Upper lobe of right lung (tissue), 1 donor: Measurements from ENCODE around the gene PLXNA4. TPM values are rescaled to one million over a fixed set of nuclear protein-coding genes. Genes with fewer than 3 reads are reported as not detected.
A peak's percentile ranks its signal among the peaks of the same experiment; 100 is the strongest.

Source experiments
- ATAC-seq: fragments of 200-7000 bp; cut with Tn5 transposase; one replicate; pipeline ENCODE4 v1.9.1; 2020; ENCODE audit warnings: mild to moderate bottlenecking, moderate library complexity
- DNase-seq: peaks from one replicate; pipeline ENCODE4 v3.0.0-alpha.2; 2020
- H3K27ac ChIP-seq: fragments of 200-600 bp; one replicate; pipeline ENCODE4 v1.8.0; 2022
- H3K27me3 ChIP-seq: fragments of 200-600 bp; one replicate; pipeline ENCODE4 v1.8.0; 2022; ENCODE audit warnings: mild to moderate bottlenecking
- H3K36me3 ChIP-seq: fragments of 200-600 bp; one replicate; pipeline ENCODE4 v1.8.0; 2022
- H3K4me1 ChIP-seq: fragments of 200-600 bp; one replicate; pipeline ENCODE4 v1.8.0; 2022
- H3K4me3 ChIP-seq: fragments of 200-600 bp; one replicate; pipeline ENCODE4 v1.8.0; 2022; ENCODE audit warnings: mild to moderate bottlenecking
- H3K9me3 ChIP-seq: fragments of 200-600 bp; one replicate; pipeline ENCODE4 v1.8.0; 2022
- intact Hi-C: fragments of 100-400 bp; cut with DNase I; formaldehyde crosslinking; loops from one replicate; pipeline ENCODE4 v1.11.0; 2022
- total RNA-seq: library from RNA; stranded (reverse); fragmentation: NEBNext Ultra II Directional; extraction: Animal tissue kit (Norgen Biotek cat#: 25700); gene quantifications from one replicate; pipeline ENCODE4 v1.2.1, GENCODE V29; 2021
- TF ChIP-seq, protein P1 (sequence below): fragments of 200-600 bp; IDR thresholded peaks from one replicate; pipeline ENCODE4 v1.8.0; 2022; ENCODE audit warnings: antibody characterized with exemption
- donor health status: DM: no; HTN: yes; CAD: no; lungs with severe emphysema.

The PLXNA4 gene
- total RNA-seq, 1 donor from 2014 or later, result 7.2 TPM

DNA sequence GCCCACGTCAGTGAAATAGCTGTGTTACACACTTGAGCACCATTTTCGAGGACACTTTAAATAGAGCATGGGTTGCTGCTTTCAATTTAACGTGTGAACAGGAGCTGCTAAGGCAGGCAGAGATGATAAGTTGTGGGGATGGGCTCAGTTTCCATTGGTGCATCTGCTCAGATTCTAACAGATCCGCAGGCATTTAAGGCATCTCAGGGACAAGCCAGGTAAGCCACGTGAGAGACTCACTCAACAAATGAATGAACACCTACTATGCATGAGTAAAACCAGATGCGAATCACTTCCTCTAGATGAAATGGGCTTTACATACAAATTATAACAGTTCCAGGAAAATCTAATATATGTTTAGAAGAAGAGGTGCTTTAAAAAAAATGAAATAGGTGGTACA, 34.6 kb downstream of the PLXNA4 start:
- Histone ChIP-seq H3K4me1 (no peaks in the 10 kb centered on the region), H3K36me3 (no peaks in the 10 kb centered on the region), H3K27me3 (no peaks in the 10 kb centered on the region), H3K9me3 (no peaks in the 10 kb centered on the region), H3K4me3 (no peak overlapping the region), H3K27ac (no peak overlapping the region)
- DNase-seq, result no peak
- intact Hi-C loops, result no loop called here
- no peak for ATAC-seq
- TF ChIP-seq, protein P1, sequence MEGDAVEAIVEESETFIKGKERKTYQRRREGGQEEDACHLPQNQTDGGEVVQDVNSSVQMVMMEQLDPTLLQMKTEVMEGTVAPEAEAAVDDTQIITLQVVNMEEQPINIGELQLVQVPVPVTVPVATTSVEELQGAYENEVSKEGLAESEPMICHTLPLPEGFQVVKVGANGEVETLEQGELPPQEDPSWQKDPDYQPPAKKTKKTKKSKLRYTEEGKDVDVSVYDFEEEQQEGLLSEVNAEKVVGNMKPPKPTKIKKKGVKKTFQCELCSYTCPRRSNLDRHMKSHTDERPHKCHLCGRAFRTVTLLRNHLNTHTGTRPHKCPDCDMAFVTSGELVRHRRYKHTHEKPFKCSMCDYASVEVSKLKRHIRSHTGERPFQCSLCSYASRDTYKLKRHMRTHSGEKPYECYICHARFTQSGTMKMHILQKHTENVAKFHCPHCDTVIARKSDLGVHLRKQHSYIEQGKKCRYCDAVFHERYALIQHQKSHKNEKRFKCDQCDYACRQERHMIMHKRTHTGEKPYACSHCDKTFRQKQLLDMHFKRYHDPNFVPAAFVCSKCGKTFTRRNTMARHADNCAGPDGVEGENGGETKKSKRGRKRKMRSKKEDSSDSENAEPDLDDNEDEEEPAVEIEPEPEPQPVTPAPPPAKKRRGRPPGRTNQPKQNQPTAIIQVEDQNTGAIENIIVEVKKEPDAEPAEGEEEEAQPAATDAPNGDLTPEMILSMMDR, result no peak

DNA sequence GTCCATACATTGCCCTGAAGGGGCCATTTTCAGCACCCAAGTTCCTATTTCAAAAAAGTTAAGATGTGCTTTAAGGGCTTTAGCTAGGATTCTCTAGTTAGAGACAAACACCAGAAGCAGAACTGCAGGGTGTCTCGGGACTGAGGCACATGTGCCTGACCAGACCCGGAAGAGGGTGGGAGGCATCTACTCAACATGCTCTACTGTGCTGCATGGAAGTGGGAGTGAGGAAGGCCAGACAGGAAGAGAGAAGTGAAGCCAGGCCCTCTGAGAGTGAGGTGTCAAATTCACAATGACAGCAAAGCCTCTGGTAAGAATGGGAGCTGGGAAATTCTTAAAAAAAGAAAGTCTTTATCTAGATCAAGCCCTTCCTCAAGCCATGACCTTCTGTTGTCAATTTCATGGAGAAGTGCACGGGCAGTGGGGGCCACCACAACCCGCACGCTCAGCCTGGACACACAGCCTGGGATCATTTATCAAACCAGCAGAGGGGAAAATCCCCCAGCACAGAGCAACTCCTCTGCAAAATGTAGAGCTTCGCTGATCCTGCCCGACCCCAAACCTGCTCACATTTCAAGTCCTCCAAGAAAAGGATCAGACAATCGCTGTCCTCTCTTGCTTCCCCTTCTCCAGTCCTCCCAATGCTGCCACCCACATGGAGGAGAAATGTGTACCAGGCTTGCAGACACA, 38.7 kb downstream of the PLXNA4 start:
- Histone ChIP-seq H3K4me3 (no peak overlapping the region), H3K4me1 (no peaks in the 10 kb centered on the region), H3K9me3 (no peaks in the 10 kb centered on the region), H3K27me3 (no peaks in the 10 kb centered on the region), H3K36me3 (no peaks in the 10 kb centered on the region), H3K27ac (no peak overlapping the region)
- TF ChIP-seq, protein P1, result no peak
- intact Hi-C loops, result no loop called here
- DNase-seq, result no peak
- peak; percentile 76 for ATAC-seq

DNA sequence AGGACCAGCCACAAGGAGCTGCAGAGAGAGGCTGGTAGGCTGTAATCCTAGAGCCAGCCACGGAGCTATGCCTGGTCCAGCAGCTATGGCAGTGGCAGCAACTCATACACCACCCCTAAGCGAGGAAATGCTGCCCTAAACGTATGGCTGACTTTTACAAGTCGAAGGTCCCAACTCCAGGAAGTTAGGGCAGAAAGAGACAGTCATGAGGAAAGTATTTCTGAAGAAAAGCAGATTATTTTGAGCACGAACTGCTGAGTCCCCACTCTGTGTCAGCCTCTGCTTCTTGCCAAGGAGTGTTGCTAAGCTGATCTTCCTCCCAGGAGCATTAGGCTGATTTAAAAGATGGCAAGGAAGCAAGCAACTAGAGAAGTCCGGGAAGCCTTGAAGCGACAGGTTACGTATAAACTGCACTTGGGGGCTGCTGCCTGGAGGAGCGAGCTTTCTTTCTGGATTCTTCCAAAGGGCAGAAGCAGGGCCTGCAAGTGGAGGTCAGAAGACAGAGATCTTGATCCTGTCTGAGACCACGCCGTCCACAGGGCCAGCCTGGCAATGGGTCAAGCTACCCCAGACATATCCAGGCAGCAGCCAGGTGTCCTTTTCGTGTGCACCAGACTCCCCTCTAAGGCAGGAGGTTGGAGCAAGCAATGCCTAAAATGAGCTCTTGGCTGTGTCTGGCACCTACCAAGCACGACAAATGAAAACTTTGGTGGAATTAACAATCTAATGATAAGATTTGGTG, 39.4 kb downstream of the PLXNA4 start:
- ATAC-seq, result no peak
- TF ChIP-seq, protein P1, result no peak
- intact Hi-C loops, result no loop called here
- DNase-seq, result no peak
- H3K36me3 ChIP-seq, result no peaks in the 10 kb centered on the region
- no peak overlapping the region for H3K4me3 ChIP-seq
- H3K9me3 ChIP-seq, result no peaks in the 10 kb centered on the region
- H3K27ac ChIP-seq, result no peak overlapping the region
- no peaks in the 10 kb centered on the region for H3K27me3 ChIP-seq
- no peaks in the 10 kb centered on the region for H3K4me1 ChIP-seq

DNA sequence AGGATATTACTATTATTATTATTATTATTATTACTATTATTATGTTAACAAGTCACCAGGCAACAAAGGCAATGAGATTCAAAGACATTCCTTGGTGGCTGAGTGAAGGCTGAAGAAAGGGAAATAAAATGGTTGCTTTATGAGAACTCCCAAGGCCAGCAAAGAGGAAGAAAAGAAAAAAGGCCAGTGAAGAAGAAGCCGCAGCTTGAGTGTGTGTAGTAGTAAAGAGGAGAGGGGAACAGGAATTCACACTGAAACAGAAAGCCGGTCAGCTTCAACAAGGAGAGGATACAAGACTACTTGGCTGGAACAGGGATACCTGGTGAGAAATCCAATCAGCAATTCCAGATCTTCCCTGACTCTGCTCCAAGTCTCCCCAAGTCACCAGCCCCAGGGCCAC, 42.4 kb downstream of the PLXNA4 start:
- intact Hi-C loops, result no loop called here
- no peak for ATAC-seq
- no peaks in the 10 kb centered on the region for H3K4me1 ChIP-seq
- no peak overlapping the region for H3K27ac ChIP-seq
- no peaks in the 10 kb centered on the region for H3K9me3 ChIP-seq
- TF ChIP-seq, protein P1, result no peak
- no peaks in the 10 kb centered on the region for H3K36me3 ChIP-seq
- no peak for DNase-seq
- H3K4me3 ChIP-seq, result no peak overlapping the region
- H3K27me3 ChIP-seq, result no peaks in the 10 kb centered on the region

DNA sequence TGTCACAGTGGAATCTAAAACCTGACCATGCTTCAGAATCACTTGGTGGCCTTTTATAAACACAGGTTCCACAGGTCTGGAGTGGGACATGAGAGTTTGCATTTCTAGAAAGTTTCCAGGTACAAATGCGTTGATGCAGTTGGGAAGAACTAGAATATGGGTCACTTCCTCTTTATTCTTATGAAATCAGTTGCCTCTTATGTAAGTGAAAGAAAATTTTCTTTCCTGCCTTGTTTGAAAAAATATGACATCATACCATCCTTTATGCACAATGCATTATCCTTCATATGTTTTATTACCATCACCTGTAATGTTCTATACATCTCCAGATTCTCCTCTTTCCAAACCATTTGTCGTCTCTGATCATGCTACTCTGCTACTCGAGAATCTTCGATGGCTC, 44.0 kb downstream of the PLXNA4 start:
- H3K27ac ChIP-seq, result no peak overlapping the region
- H3K4me1 ChIP-seq, result no peaks in the 10 kb centered on the region
- ATAC-seq (no peak), DNase-seq (no peak)
- intact Hi-C loops, result no loop called here
- no peak overlapping the region for H3K4me3 ChIP-seq
- no peaks in the 10 kb centered on the region for H3K36me3 ChIP-seq
- no peaks in the 10 kb centered on the region for H3K9me3 ChIP-seq
- TF ChIP-seq, protein P1, result no peak
- H3K27me3 ChIP-seq, result no peaks in the 10 kb centered on the region
